A549 (cell line): ENCODE results near the gene GTPBP6. TPM values are rescaled to one million over a fixed set of nuclear protein-coding genes. Genes with fewer than 3 reads are reported as not detected.
A peak's percentile ranks its signal among the peaks of the same experiment; 100 is the strongest.

Source experiments
- ATAC-seq, 2 experiments: fragments of 200-7000 bp in 1 of 2; fragments of >200 bp in 1 of 2; cut with Nextera tagmentation in 1 of 2; cut with Tn5 transposase in 1 of 2; 3 replicates each; pipeline versions ENCODE4 v1.8.0 to v1.9.1; 2018 to 2020; ENCODE audit warnings: mild to moderate bottlenecking in 1 of 2, moderate library complexity in 1 of 2
- CTCF ChIA-PET: fragments of 300-600 bp; sonication (Branson Sonifier 250); formaldehyde crosslinking; extraction: SDS; loops from one replicate; lab custom pipeline; 2021; ENCODE audit warnings: antibody characterized with exemption, inconsistent platforms; lab: Yijun Ruan, JAX
- POLR2A ChIA-PET: fragments of 350-600 bp; formaldehyde crosslinking; extraction: SDS; loops from one replicate; lab custom pipeline; 2021; ENCODE audit warnings: antibody characterized with exemption, inconsistent platforms; lab: Yijun Ruan, JAX
- DNase-seq, 2 experiments: peaks; one replicate each; pipeline versions ENCODE4 v3.0.0 to v3.0.0-alpha.2; 2011 to 2016; ENCODE audit warnings: low read depth in 1 of 2, low spot score in 1 of 2
- FAIRE-seq: peaks from 2 replicates; lab custom pipeline; 2011; peaks lifted over from hg19 to GRCh38; lab: Jason Lieb, UNC
- H3K27ac ChIP-seq, 2 experiments: fragments of >200 bp; sonication (Bioruptor Twin); formaldehyde crosslinking; 3 replicates each; pipeline ENCODE4 v1.5.1; 2016 to 2017
- H3K4me1 ChIP-seq: fragments of >200 bp; sonication (Bioruptor Twin); formaldehyde crosslinking; 3 replicates; pipeline ENCODE4 v1.6.1; 2016
- H3K4me2 ChIP-seq: fragments of >200 bp; sonication (Bioruptor Twin); formaldehyde crosslinking; 3 replicates; pipeline ENCODE4 v1.6.1; 2016
- H3K4me3 ChIP-seq: fragments of >200 bp; sonication (Bioruptor Twin); formaldehyde crosslinking; 3 replicates; pipeline ENCODE4 v1.5.1; 2016
- H3K9me3 ChIP-seq: fragments of >200 bp; sonication (Bioruptor Twin); formaldehyde crosslinking; 3 replicates; pipeline ENCODE4 v1.6.1; 2016
- ATOH8 ChIP-seq: fragments of 250-450 bp; sonication (Bioruptor Pico); IDR thresholded peaks from 2 replicates; pipeline ENCODE4 v1.5.0; 2020; ENCODE audit warnings: low read depth, mild to moderate bottlenecking, moderate library complexity
- BHLHE40 ChIP-seq: IDR thresholded peaks from 2 replicates; pipeline ENCODE4 v1.6.1; 2012; ENCODE audit warnings: low read depth, low read length, inconsistent platforms
- CHD4 ChIP-seq: fragments of 200-600 bp; sonication (generic); IDR thresholded peaks from 2 replicates; pipeline ENCODE4 v1.6.1; 2016; ENCODE audit warnings: antibody characterized with exemption, mild to moderate bottlenecking, borderline replicate concordance
- ESRRA ChIP-seq: fragments of 150-350 bp; IDR thresholded peaks from 2 replicates; pipeline ENCODE4 v1.6.1; 2014; ENCODE audit warnings: mild to moderate bottlenecking, low read length, borderline replicate concordance
- FOSB ChIP-seq: fragments of 250-450 bp; sonication (Bioruptor Pico); IDR thresholded peaks from 2 replicates; pipeline ENCODE4 v1.5.0; 2020; ENCODE audit warnings: mild to moderate bottlenecking, moderate library complexity
- GATA3 ChIP-seq: IDR thresholded peaks from 2 replicates; pipeline ENCODE4 v1.6.1; 2012; ENCODE audit warnings: borderline replicate concordance
- HDAC2 ChIP-seq: fragments of 200-600 bp; sonication (generic); IDR thresholded peaks from 2 replicates; pipeline ENCODE4 v1.6.1; 2016
- HOXB13 ChIP-seq: fragments of 250-450 bp; sonication (Bioruptor Pico); IDR thresholded peaks from 2 replicates; pipeline ENCODE4 v1.5.0; 2020; ENCODE audit warnings: low read depth, mild to moderate bottlenecking, moderate library complexity
- JUN ChIP-seq, 2 experiments: fragments of >200 bp; sonication (Bioruptor Twin); formaldehyde crosslinking; IDR thresholded peaks; 2 replicates in 1 of 2; 3 replicates in 1 of 2; pipeline ENCODE4 v1.6.1; 2016 to 2017
- KDM5A ChIP-seq: fragments of 200-600 bp; sonication (generic); IDR thresholded peaks from 2 replicates; pipeline ENCODE4 v1.6.1; 2016; ENCODE audit warnings: antibody characterized with exemption, mild to moderate bottlenecking
- MAZ ChIP-seq: fragments of 150-350 bp; IDR thresholded peaks from 2 replicates; pipeline ENCODE4 v1.6.1; 2014; ENCODE audit warnings: antibody characterized with exemption, low read depth, low read length, borderline replicate concordance
- NPAS2 ChIP-seq: fragments of 250-450 bp; sonication (Bioruptor Pico); IDR thresholded peaks from 2 replicates; pipeline ENCODE4 v1.8.0; 2022; ENCODE audit warnings: mild to moderate bottlenecking, moderate library complexity, borderline replicate concordance
- PBX3 ChIP-seq: IDR thresholded peaks from 2 replicates; pipeline ENCODE4 v1.6.1; 2012
- PHF8 ChIP-seq: fragments of 200-600 bp; sonication (generic); IDR thresholded peaks from 2 replicates; pipeline ENCODE4 v1.6.1; 2016; ENCODE audit warnings: low read depth, mild to moderate bottlenecking, antibody characterized with exemption, moderate library complexity, borderline replicate concordance
- RNF2 ChIP-seq: fragments of 200-600 bp; sonication (generic); IDR thresholded peaks from 2 replicates; pipeline ENCODE4 v1.6.1; 2016; ENCODE audit warnings: low read depth, mild to moderate bottlenecking, antibody characterized with exemption, moderate library complexity, borderline replicate concordance
- TP53 ChIP-seq: fragments of 250-450 bp; sonication (Bioruptor Pico); IDR thresholded peaks from 2 replicates; pipeline ENCODE4 v1.5.0; 2021; ENCODE audit warnings: mild to moderate bottlenecking, moderate library complexity
- ZNF302 ChIP-seq: fragments of 250-450 bp; sonication (Bioruptor Pico); IDR thresholded peaks from 2 replicates; pipeline ENCODE4 v1.9.0; 2021; ENCODE audit warnings: inconsistent platforms, mild to moderate bottlenecking, moderate library complexity
- WGBS: methylation state at CpG from one replicate; pipeline ENCODE4 v1.1.6; 2017; ENCODE audit errors: missing lambda C conversion rate; 5-methylcytosine and 5-hydroxymethylcytosine counted together
- polyA plus RNA-seq, 4 experiments: library from polyadenylated mRNA; depleted of rRNA in 3 of 4; stranded (reverse); fragments of >200 nt; fragmentation: RNase III in 1 of 4; extraction: RNeasy Plus Mini Kit Qiagen cat#74134 plus additional on column Dnase treatment in 1 of 4; gene quantifications; 2 replicates in 3 of 4; 3 replicates in 1 of 4; pipeline ENCODE4 v1.2.3, GENCODE V29; 2011 to 2017
- TF ChIP-seq, protein P1 (sequence below): fragments of >200 bp; sonication (Bioruptor Twin); formaldehyde crosslinking; IDR thresholded peaks from 3 replicates; pipeline ENCODE4 v1.5.1; 2016
- TF ChIP-seq, protein P2 (sequence below): IDR thresholded peaks from 2 replicates; pipeline ENCODE4 v1.6.1; 2012; ENCODE audit warnings: low read depth, borderline replicate concordance
- TF ChIP-seq, protein P3 (sequence below): fragments of 150-350 bp; IDR thresholded peaks from 2 replicates; pipeline ENCODE4 v1.6.1; 2014; ENCODE audit warnings: low read depth, mild to moderate bottlenecking, low read length
- TF ChIP-seq, protein P4 (sequence below): fragments of 200-600 bp; sonication (generic); IDR thresholded peaks from 2 replicates; pipeline ENCODE4 v1.6.1; 2016; ENCODE audit warnings: antibody characterized with exemption, mild to moderate bottlenecking, moderate library complexity

Gene GTPBP6
- polyA plus RNA-seq, 2 of the 4 experiments (the other 2 are of a cell fraction): 26.0 to 41.2 TPM

DNA sequence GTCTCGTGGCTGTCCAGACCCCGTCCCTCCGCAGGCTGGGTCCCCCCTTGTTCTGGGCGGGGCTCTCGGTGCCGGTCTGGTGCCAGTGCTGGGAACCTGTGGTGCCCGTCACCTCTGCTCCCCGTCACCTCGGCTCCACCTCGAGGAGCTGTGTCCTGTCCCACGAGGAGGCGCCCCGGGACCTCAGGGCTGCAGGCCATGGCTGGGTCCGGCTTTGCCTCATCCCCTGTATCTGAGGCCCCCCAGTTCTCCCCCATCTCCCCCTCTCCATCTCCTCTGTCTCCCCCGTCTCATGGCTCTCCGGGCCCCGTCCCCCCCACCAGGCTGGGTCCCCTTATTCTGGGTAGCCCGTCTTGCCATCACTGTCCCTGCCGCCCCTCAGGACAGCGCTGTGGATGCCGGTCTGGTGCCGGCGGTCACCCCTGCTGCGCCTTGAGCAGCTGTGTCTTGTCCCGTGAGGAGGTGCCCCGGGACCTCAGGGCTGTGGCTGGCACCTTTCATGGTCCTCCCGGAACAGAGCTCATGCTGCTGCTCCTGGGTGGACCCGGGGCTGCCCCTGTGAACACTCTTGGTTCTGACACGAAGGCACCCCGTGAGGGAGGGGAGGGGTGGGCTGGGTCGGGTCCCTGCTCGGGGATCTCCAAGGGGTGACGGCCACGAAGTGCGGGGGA is 13.4 kb upstream of the GTPBP6 start:
- TF ChIP-seq, protein P1, sequence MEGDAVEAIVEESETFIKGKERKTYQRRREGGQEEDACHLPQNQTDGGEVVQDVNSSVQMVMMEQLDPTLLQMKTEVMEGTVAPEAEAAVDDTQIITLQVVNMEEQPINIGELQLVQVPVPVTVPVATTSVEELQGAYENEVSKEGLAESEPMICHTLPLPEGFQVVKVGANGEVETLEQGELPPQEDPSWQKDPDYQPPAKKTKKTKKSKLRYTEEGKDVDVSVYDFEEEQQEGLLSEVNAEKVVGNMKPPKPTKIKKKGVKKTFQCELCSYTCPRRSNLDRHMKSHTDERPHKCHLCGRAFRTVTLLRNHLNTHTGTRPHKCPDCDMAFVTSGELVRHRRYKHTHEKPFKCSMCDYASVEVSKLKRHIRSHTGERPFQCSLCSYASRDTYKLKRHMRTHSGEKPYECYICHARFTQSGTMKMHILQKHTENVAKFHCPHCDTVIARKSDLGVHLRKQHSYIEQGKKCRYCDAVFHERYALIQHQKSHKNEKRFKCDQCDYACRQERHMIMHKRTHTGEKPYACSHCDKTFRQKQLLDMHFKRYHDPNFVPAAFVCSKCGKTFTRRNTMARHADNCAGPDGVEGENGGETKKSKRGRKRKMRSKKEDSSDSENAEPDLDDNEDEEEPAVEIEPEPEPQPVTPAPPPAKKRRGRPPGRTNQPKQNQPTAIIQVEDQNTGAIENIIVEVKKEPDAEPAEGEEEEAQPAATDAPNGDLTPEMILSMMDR: no peak
- no peak for TF ChIP-seq TP53 (CRISPR knock-in tag)
- no peak for TF ChIP-seq MAZ
- no peak for TF ChIP-seq GATA3
- TF ChIP-seq RNF2: no peak
- TF ChIP-seq ESRRA: no peak
- no peak for DNase-seq
- H3K9me3 ChIP-seq: no peaks in the 10 kb centered on the region
- no peak for FAIRE-seq
- ChIA-PET POLR2A (no interaction called here), CTCF (no interaction called here)
- no peak overlapping the region for H3K4me3 ChIP-seq
- H3K4me1 ChIP-seq: peaks cover 5% of the 10 kb centered on the region; the same call in 1 of the 3 replicates
- H3K4me2 ChIP-seq: no peak overlapping the region
- peak; percentile 24 to 29 for ATAC-seq
- WGBS: 91% methylated on average over 20 of the region's 35 CpGs
- H3K27ac ChIP-seq: peak overlapping the region in 1 of 2 experiments; percentile 46; a peak in 1 of 6 replicates

GRCh38 chrX:331151-331824 is 12.7 kb upstream of the GTPBP6 start:
- peaks cover 5% of the 10 kb centered on the region; the same call in 1 of the 3 replicates for H3K4me1 ChIP-seq
- H3K27ac ChIP-seq: peak overlapping the region in 1 of 2 experiments; percentile 46; a peak in 1 of 6 replicates
- TF ChIP-seq PBX3 (peak; percentile 16; the same call in 1 of the 2 replicates), ZNF302 (no peak), JUN (IDR thresholded peaks at IDR 0.05) (peak in 1 of 2 experiments; percentile 35; a peak in 1 of 5 replicates)
- DNase-seq (no peak), ATAC-seq (peak; percentile 62 to 81), FAIRE-seq (no peak)
- CTCF ChIA-PET: no interaction called here
- POLR2A ChIA-PET: no interaction called here
- no peaks in the 10 kb centered on the region for H3K9me3 ChIP-seq
- H3K4me3 ChIP-seq: no peak overlapping the region
- 55% methylated on average over 38 of the region's 51 CpGs for WGBS
- no peak overlapping the region for H3K4me2 ChIP-seq

DNA sequence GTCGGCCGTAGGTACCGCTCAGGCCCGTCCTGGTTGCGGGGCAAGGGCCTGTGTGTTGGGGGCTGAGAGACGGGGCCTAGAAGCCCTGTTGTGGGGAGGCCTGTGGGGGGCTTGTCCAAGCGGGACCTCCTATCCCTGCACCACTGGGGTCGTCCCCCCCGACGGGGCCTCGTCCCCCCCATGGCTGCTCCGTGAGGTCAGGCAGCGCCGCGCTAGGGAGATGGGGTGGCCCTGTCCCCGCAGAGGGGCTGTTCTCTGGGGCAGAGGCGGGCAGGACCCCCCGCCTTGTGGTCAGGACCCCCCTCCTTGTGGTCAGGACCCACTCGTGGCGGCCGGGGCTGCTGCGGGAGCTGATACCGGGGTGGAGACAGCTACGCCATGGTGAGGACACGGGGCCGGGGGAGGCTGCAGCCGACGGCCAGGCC is 12.1 kb upstream of the GTPBP6 start:
- WGBS: 85% methylated on average over 11 of the region's 28 CpGs
- CTCF ChIA-PET: no interaction called here
- POLR2A ChIA-PET: no interaction called here
- peak in 1 of 2 experiments; percentile 6; a peak in 2 of 6 replicates for ATAC-seq
- FAIRE-seq: no peak
- Histone ChIP-seq H3K4me2 (no peak overlapping the region), H3K4me3 (no peak overlapping the region), H3K4me1 (peaks cover 5% of the 10 kb centered on the region; the same call in 1 of the 3 replicates), H3K9me3 (no peaks in the 10 kb centered on the region), H3K27ac (no peak overlapping the region; a peak in 1 of 6 replicates)
- no peak for DNase-seq
- TF ChIP-seq ATOH8 (no peak), CHD4 (no peak), HDAC2 (no peak), ESRRA (no peak), HOXB13 (CRISPR knock-in tag) (no peak), KDM5A (no peak), RNF2 (no peak), BHLHE40 (no peak), NPAS2 (CRISPR knock-in tag) (no peak), PHF8 (no peak), FOSB (CRISPR knock-in tag) (no peak)
- TF ChIP-seq, protein P2, sequence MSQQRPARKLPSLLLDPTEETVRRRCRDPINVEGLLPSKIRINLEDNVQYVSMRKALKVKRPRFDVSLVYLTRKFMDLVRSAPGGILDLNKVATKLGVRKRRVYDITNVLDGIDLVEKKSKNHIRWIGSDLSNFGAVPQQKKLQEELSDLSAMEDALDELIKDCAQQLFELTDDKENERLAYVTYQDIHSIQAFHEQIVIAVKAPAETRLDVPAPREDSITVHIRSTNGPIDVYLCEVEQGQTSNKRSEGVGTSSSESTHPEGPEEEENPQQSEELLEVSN: no peak
- TF ChIP-seq, protein P3, sequence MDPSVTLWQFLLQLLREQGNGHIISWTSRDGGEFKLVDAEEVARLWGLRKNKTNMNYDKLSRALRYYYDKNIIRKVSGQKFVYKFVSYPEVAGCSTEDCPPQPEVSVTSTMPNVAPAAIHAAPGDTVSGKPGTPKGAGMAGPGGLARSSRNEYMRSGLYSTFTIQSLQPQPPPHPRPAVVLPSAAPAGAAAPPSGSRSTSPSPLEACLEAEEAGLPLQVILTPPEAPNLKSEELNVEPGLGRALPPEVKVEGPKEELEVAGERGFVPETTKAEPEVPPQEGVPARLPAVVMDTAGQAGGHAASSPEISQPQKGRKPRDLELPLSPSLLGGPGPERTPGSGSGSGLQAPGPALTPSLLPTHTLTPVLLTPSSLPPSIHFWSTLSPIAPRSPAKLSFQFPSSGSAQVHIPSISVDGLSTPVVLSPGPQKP: no peak
- TF ChIP-seq, protein P4, sequence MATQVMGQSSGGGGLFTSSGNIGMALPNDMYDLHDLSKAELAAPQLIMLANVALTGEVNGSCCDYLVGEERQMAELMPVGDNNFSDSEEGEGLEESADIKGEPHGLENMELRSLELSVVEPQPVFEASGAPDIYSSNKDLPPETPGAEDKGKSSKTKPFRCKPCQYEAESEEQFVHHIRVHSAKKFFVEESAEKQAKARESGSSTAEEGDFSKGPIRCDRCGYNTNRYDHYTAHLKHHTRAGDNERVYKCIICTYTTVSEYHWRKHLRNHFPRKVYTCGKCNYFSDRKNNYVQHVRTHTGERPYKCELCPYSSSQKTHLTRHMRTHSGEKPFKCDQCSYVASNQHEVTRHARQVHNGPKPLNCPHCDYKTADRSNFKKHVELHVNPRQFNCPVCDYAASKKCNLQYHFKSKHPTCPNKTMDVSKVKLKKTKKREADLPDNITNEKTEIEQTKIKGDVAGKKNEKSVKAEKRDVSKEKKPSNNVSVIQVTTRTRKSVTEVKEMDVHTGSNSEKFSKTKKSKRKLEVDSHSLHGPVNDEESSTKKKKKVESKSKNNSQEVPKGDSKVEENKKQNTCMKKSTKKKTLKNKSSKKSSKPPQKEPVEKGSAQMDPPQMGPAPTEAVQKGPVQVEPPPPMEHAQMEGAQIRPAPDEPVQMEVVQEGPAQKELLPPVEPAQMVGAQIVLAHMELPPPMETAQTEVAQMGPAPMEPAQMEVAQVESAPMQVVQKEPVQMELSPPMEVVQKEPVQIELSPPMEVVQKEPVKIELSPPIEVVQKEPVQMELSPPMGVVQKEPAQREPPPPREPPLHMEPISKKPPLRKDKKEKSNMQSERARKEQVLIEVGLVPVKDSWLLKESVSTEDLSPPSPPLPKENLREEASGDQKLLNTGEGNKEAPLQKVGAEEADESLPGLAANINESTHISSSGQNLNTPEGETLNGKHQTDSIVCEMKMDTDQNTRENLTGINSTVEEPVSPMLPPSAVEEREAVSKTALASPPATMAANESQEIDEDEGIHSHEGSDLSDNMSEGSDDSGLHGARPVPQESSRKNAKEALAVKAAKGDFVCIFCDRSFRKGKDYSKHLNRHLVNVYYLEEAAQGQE: no peak
